HG03354 (cell line): ENCODE data around the gene FKBP9.
"Not testable (repeated sequence)": the region's sequence is repeated elsewhere in the genome, so short reads cannot be mapped to it uniquely, and the experiment has no call there.

Experiments used
- ATAC-seq: cut with Tn5 transposase; IDR thresholded peaks from one replicate; pipeline ENCODE4 v1.9.1; 2021; ENCODE audit warnings: mild to moderate bottlenecking; ENCODE audit not compliant: unreplicated experiment, poor library complexity, severe bottlenecking

The FKBP9 gene

GRCh38 chr7:32947420-32947983, 9.7 kb upstream of the FKBP9 start:
- ATAC-seq: no peak

GRCh38 chr7:32948202-32948601, 9.0 kb upstream of the FKBP9 start:
- ATAC-seq: no peak

GRCh38 chr7:32952876-32953275, 4.4 kb upstream of the FKBP9 start:
- no peak for ATAC-seq

- ATAC-seq: no peak
These were observed 1.1 kb downstream of the FKBP9 start for GRCh38 chr7:32958046-32959025.

- ATAC-seq: not testable (repeated sequence)
These were observed 6.7 kb downstream of the FKBP9 start for GRCh38 chr7:32963880-32964301.

- ATAC-seq: peak; percentile 99
These were observed 7.4 kb downstream of the FKBP9 start for GRCh38 chr7:32964461-32965159.

GRCh38 chr7:32966489-32967267, 9.4 kb downstream of the FKBP9 start:
- not testable (repeated sequence) for ATAC-seq

- ATAC-seq: not testable (repeated sequence)
These were observed 10.0 kb downstream of the FKBP9 start for GRCh38 chr7:32967268-32967582.

- not testable (repeated sequence) for ATAC-seq
These were observed 14.7 kb downstream of the FKBP9 start for GRCh38 chr7:32971967-32972366.

- not testable (repeated sequence) for ATAC-seq
These were observed 19.9 kb downstream of the FKBP9 start for GRCh38 chr7:32977159-32977558.

- not testable (repeated sequence) for ATAC-seq
These were observed 22.0 kb downstream of the FKBP9 start for GRCh38 chr7:32979246-32979645.

GRCh38 chr7:32979902-32980301, 22.7 kb downstream of the FKBP9 start:
- ATAC-seq: not testable (repeated sequence)

GRCh38 chr7:32988148-32988547, 30.9 kb downstream of the FKBP9 start:
- ATAC-seq: peak; percentile 82

- not testable (repeated sequence) for ATAC-seq
These were observed 33.9 kb downstream of the FKBP9 start for GRCh38 chr7:32991068-32991585.

- ATAC-seq: not testable (repeated sequence)
These were observed 34.9 kb downstream of the FKBP9 start for GRCh38 chr7:32991975-32992700.

GRCh38 chr7:32992750-32993149, 35.5 kb downstream of the FKBP9 start:
- ATAC-seq: not testable (repeated sequence)

- not testable (repeated sequence) for ATAC-seq
These were observed 40.7 kb downstream of the FKBP9 start for GRCh38 chr7:32997956-32998355.

- peak; percentile 77 for ATAC-seq
These were observed 41.3 kb downstream of the FKBP9 start for GRCh38 chr7:32998361-32999171.
